WTC11 (cell line): Measurements from ENCODE around the gene LCNL1. TPM values are rescaled to one million over a fixed set of nuclear protein-coding genes. Genes with fewer than 3 reads are reported as not detected.

Experiments
- ATAC-seq: fragments of 200-7000 bp; cut with Tn5 transposase; 2 replicates; pipeline ENCODE4 v1.10.0; 2021; ENCODE audit warnings: mild to moderate bottlenecking, moderate library complexity
- CTCF ChIA-PET: fragments of 300-600 bp; sonication (Branson Sonifier 250); formaldehyde crosslinking; loops from one replicate; lab custom pipeline; 2021; ENCODE audit warnings: antibody characterized with exemption; lab: Charles Lee
- POLR2A ChIA-PET: fragments of 350-600 bp; sonication (Branson Sonifier 250); formaldehyde crosslinking; loops from one replicate; lab custom pipeline; 2021; ENCODE audit warnings: antibody characterized with exemption; lab: Charles Lee
- DNase-seq: peaks from one replicate; pipeline ENCODE4 v3.0.0; 2021; ENCODE audit warnings: low spot score
- H3K27ac Mint-ChIP-seq: 2 replicates; pipeline ENCODE4 v1.8.0; 2021; ENCODE audit warnings: mixed read lengths
- H3K27me3 Mint-ChIP-seq: 2 replicates; pipeline ENCODE4 v1.8.0; 2021; ENCODE audit warnings: low read depth, mild to moderate bottlenecking, moderate library complexity, mixed read lengths
- H3K36me3 Mint-ChIP-seq: 2 replicates; pipeline ENCODE4 v1.8.0; 2021; ENCODE audit warnings: mixed read lengths
- H3K4me1 Mint-ChIP-seq: 2 replicates; pipeline ENCODE4 v1.8.0; 2022; ENCODE audit warnings: mixed read lengths
- H3K4me3 Mint-ChIP-seq: 2 replicates; pipeline ENCODE4 v1.8.0; 2021; ENCODE audit warnings: mild to moderate bottlenecking, moderate library complexity, mixed read lengths
- H3K9me3 Mint-ChIP-seq: 2 replicates; pipeline ENCODE4 v1.8.0; 2021; ENCODE audit warnings: mixed read lengths
- ETV6 ChIP-seq: sonication (generic); formaldehyde crosslinking; IDR thresholded peaks from 2 replicates; pipeline ENCODE4 v1.8.1; 2022; ENCODE audit warnings: mild to moderate bottlenecking, missing genetic modification reagents
- MYBL2 ChIP-seq: sonication (generic); formaldehyde crosslinking; IDR thresholded peaks from 2 replicates; pipeline ENCODE4 v1.8.1; 2023; ENCODE audit warnings: mild to moderate bottlenecking, moderate library complexity, missing genetic modification reagents
- OVOL2 ChIP-seq: fragments of 250-450 bp; sonication (Bioruptor Pico); IDR thresholded peaks from 2 replicates; pipeline ENCODE4 v1.9.0; 2021; ENCODE audit warnings: mild to moderate bottlenecking, borderline replicate concordance
- RORB ChIP-seq: fragments of 250-450 bp; sonication (Bioruptor Pico); IDR thresholded peaks from 2 replicates; pipeline ENCODE4 v1.9.0; 2021; ENCODE audit warnings: mild to moderate bottlenecking
- SP1 ChIP-seq: sonication (generic); formaldehyde crosslinking; conservative IDR thresholded peaks from 2 replicates; pipeline ENCODE4 v1.8.1; 2022; ENCODE audit warnings: missing genetic modification reagents
- TEAD1 ChIP-seq: sonication (generic); formaldehyde crosslinking; IDR thresholded peaks from 2 replicates; pipeline ENCODE4 v1.8.0; 2022; ENCODE audit warnings: mild to moderate bottlenecking, missing genetic modification reagents
- ZBTB21 ChIP-seq: sonication (generic); formaldehyde crosslinking; IDR thresholded peaks from 2 replicates; pipeline ENCODE4 v1.8.1; 2023; ENCODE audit warnings: mild to moderate bottlenecking, missing genetic modification reagents, borderline replicate concordance
- ZNF121 ChIP-seq: sonication (generic); formaldehyde crosslinking; IDR thresholded peaks from 2 replicates; pipeline ENCODE4 v1.8.0; 2023; ENCODE audit warnings: missing genetic modification reagents
- ZNF263 ChIP-seq: sonication (generic); formaldehyde crosslinking; IDR thresholded peaks from 2 replicates; pipeline ENCODE4 v1.8.1; 2022; ENCODE audit warnings: low read depth, mild to moderate bottlenecking, moderate library complexity, missing genetic modification reagents
- ZNF317 ChIP-seq: sonication (generic); formaldehyde crosslinking; IDR thresholded peaks from 2 replicates; pipeline ENCODE4 v1.8.1; 2023; ENCODE audit warnings: low read depth, mild to moderate bottlenecking, moderate library complexity, missing genetic modification reagents, borderline replicate concordance
- total RNA-seq: library from RNA; stranded (reverse); gene quantifications from 3 replicates; pipeline ENCODE4 v1.2.3, GENCODE V29; 2021
- TF ChIP-seq, protein P1 (sequence below): fragments of 250-450 bp; sonication (Bioruptor Pico); IDR thresholded peaks from 2 replicates; pipeline ENCODE4 v2.1.2; 2022; ENCODE audit warnings: mild to moderate bottlenecking, moderate library complexity
- TF ChIP-seq, protein P2 (sequence below): sonication (generic); formaldehyde crosslinking; IDR thresholded peaks from 2 replicates; pipeline ENCODE4 v1.8.0; 2023; ENCODE audit warnings: missing genetic modification reagents, mild to moderate bottlenecking, borderline replicate concordance
- TF ChIP-seq, protein P3 (sequence below): fragments of 250-450 bp; sonication (Bioruptor Pico); IDR thresholded peaks from 2 replicates; pipeline ENCODE4 v1.9.0; 2021; ENCODE audit warnings: mild to moderate bottlenecking
- TF ChIP-seq, protein P4 (sequence below): sonication (generic); formaldehyde crosslinking; IDR thresholded peaks from 2 replicates; pipeline ENCODE4 v1.8.0; 2022; ENCODE audit warnings: mild to moderate bottlenecking, missing genetic modification reagents
- TF ChIP-seq, protein P5 (sequence below): fragments of 250-450 bp; sonication (Bioruptor Pico); IDR thresholded peaks from 2 replicates; pipeline ENCODE4 v1.9.0; 2021; ENCODE audit warnings: mild to moderate bottlenecking, borderline replicate concordance
- TF ChIP-seq, protein P6 (sequence below): fragments of 200-600 bp; IDR thresholded peaks from 2 replicates; pipeline ENCODE4 v1.8.0; 2022; ENCODE audit warnings: antibody characterized with exemption

Gene LCNL1
- total RNA-seq, 1 experiment from 2014 or later, result 0.50 TPM

DNA sequence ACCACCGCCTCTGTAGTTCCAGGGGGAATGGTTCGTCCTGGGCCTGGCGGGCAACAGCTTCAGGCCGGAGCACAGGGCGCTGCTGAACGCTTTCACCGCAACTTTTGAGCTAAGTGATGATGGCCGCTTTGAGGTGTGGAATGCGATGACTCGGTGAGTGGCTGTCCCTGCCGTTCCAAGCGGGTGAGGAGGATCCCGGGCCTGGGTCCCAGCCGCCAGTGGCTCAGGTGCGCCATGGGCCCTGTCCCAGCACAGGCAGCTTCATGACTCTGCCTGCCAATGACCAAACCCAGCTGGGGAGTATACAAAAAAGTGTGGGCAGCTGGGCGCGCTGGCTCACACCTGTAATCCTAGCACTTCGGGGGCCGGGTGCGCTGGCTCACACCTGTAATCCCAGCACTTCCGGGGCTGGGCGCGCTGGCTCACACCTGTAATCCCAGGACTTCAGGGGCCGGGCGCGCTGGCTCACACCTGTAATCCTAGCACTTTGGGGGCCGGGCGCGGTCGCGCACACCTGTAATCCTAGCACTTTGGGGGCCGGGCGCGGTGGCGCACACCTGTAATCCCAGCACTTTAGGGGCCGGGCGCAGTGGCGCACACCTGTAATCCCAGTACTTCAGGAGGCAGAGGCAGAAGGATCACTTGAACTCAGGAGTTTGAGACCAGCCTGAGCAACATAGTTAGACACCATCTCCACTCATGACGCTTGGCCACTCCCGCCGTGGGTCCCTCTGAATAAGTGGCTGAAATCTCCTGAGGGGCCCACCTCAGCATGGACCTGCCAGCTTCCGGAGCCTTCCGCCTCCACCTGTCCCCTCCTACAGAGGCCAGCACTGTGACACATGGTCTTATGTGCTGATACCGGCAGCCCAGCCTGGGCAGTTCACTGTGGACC, 29.7 kb upstream of the LCNL1 start:
- Mint-ChIP-seq H3K4me1 (peaks cover 3% of the 10 kb centered on the region), H3K9me3 (peaks cover 9% of the 10 kb centered on the region), H3K27me3 (no peaks in the 10 kb centered on the region), H3K4me3 (no peak overlapping the region), H3K36me3 (no peaks in the 10 kb centered on the region)
- POLR2A ChIA-PET, result interaction anchor here (0.6 kb wide), 1 partner anchor 364 kb away, joined by 3 read pairs; no protein-coding TSS in a partner anchor
- ATAC-seq, result no peak
- DNase-seq, result no peak
- TF ChIP-seq, protein P1, sequence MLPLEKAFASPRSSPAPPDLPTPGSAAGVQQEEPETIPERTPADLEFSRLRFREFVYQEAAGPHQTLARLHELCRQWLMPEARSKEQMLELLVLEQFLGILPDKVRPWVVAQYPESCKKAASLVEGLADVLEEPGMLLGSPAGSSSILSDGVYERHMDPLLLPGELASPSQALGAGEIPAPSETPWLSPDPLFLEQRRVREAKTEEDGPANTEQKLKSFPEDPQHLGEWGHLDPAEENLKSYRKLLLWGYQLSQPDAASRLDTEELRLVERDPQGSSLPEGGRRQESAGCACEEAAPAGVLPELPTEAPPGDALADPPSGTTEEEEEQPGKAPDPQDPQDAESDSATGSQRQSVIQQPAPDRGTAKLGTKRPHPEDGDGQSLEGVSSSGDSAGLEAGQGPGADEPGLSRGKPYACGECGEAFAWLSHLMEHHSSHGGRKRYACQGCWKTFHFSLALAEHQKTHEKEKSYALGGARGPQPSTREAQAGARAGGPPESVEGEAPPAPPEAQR (CRISPR knock-in tag), result no peak
- TF ChIP-seq RORB (CRISPR knock-in tag) (no peak), TEAD1 (CRISPR knock-in tag) (no peak), SP1 (CRISPR knock-in tag) (no peak), ZNF317 (CRISPR knock-in tag) (no peak), ETV6 (CRISPR knock-in tag) (no peak), MYBL2 (no peak), ZNF263 (CRISPR knock-in tag) (no peak), ZBTB21 (no peak), ZNF121 (no peak), OVOL2 (CRISPR knock-in tag) (no peak)
- TF ChIP-seq, protein P2, sequence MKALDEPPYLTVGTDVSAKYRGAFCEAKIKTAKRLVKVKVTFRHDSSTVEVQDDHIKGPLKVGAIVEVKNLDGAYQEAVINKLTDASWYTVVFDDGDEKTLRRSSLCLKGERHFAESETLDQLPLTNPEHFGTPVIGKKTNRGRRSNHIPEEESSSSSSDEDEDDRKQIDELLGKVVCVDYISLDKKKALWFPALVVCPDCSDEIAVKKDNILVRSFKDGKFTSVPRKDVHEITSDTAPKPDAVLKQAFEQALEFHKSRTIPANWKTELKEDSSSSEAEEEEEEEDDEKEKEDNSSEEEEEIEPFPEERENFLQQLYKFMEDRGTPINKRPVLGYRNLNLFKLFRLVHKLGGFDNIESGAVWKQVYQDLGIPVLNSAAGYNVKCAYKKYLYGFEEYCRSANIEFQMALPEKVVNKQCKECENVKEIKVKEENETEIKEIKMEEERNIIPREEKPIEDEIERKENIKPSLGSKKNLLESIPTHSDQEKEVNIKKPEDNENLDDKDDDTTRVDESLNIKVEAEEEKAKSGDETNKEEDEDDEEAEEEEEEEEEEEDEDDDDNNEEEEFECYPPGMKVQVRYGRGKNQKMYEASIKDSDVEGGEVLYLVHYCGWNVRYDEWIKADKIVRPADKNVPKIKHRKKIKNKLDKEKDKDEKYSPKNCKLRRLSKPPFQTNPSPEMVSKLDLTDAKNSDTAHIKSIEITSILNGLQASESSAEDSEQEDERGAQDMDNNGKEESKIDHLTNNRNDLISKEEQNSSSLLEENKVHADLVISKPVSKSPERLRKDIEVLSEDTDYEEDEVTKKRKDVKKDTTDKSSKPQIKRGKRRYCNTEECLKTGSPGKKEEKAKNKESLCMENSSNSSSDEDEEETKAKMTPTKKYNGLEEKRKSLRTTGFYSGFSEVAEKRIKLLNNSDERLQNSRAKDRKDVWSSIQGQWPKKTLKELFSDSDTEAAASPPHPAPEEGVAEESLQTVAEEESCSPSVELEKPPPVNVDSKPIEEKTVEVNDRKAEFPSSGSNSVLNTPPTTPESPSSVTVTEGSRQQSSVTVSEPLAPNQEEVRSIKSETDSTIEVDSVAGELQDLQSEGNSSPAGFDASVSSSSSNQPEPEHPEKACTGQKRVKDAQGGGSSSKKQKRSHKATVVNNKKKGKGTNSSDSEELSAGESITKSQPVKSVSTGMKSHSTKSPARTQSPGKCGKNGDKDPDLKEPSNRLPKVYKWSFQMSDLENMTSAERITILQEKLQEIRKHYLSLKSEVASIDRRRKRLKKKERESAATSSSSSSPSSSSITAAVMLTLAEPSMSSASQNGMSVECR, result no peak
- TF ChIP-seq, protein P3, sequence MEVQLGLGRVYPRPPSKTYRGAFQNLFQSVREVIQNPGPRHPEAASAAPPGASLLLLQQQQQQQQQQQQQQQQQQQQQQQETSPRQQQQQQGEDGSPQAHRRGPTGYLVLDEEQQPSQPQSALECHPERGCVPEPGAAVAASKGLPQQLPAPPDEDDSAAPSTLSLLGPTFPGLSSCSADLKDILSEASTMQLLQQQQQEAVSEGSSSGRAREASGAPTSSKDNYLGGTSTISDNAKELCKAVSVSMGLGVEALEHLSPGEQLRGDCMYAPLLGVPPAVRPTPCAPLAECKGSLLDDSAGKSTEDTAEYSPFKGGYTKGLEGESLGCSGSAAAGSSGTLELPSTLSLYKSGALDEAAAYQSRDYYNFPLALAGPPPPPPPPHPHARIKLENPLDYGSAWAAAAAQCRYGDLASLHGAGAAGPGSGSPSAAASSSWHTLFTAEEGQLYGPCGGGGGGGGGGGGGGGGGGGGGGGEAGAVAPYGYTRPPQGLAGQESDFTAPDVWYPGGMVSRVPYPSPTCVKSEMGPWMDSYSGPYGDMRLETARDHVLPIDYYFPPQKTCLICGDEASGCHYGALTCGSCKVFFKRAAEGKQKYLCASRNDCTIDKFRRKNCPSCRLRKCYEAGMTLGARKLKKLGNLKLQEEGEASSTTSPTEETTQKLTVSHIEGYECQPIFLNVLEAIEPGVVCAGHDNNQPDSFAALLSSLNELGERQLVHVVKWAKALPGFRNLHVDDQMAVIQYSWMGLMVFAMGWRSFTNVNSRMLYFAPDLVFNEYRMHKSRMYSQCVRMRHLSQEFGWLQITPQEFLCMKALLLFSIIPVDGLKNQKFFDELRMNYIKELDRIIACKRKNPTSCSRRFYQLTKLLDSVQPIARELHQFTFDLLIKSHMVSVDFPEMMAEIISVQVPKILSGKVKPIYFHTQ (CRISPR knock-in tag), result no peak
- TF ChIP-seq, protein P4, sequence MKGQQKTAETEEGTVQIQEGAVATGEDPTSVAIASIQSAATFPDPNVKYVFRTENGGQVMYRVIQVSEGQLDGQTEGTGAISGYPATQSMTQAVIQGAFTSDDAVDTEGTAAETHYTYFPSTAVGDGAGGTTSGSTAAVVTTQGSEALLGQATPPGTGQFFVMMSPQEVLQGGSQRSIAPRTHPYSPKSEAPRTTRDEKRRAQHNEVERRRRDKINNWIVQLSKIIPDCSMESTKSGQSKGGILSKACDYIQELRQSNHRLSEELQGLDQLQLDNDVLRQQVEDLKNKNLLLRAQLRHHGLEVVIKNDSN (CRISPR knock-in tag), result no peak
- TF ChIP-seq, protein P5, sequence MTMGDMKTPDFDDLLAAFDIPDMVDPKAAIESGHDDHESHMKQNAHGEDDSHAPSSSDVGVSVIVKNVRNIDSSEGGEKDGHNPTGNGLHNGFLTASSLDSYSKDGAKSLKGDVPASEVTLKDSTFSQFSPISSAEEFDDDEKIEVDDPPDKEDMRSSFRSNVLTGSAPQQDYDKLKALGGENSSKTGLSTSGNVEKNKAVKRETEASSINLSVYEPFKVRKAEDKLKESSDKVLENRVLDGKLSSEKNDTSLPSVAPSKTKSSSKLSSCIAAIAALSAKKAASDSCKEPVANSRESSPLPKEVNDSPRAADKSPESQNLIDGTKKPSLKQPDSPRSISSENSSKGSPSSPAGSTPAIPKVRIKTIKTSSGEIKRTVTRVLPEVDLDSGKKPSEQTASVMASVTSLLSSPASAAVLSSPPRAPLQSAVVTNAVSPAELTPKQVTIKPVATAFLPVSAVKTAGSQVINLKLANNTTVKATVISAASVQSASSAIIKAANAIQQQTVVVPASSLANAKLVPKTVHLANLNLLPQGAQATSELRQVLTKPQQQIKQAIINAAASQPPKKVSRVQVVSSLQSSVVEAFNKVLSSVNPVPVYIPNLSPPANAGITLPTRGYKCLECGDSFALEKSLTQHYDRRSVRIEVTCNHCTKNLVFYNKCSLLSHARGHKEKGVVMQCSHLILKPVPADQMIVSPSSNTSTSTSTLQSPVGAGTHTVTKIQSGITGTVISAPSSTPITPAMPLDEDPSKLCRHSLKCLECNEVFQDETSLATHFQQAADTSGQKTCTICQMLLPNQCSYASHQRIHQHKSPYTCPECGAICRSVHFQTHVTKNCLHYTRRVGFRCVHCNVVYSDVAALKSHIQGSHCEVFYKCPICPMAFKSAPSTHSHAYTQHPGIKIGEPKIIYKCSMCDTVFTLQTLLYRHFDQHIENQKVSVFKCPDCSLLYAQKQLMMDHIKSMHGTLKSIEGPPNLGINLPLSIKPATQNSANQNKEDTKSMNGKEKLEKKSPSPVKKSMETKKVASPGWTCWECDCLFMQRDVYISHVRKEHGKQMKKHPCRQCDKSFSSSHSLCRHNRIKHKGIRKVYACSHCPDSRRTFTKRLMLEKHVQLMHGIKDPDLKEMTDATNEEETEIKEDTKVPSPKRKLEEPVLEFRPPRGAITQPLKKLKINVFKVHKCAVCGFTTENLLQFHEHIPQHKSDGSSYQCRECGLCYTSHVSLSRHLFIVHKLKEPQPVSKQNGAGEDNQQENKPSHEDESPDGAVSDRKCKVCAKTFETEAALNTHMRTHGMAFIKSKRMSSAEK (CRISPR knock-in tag), result no peak
- TF ChIP-seq, protein P6, sequence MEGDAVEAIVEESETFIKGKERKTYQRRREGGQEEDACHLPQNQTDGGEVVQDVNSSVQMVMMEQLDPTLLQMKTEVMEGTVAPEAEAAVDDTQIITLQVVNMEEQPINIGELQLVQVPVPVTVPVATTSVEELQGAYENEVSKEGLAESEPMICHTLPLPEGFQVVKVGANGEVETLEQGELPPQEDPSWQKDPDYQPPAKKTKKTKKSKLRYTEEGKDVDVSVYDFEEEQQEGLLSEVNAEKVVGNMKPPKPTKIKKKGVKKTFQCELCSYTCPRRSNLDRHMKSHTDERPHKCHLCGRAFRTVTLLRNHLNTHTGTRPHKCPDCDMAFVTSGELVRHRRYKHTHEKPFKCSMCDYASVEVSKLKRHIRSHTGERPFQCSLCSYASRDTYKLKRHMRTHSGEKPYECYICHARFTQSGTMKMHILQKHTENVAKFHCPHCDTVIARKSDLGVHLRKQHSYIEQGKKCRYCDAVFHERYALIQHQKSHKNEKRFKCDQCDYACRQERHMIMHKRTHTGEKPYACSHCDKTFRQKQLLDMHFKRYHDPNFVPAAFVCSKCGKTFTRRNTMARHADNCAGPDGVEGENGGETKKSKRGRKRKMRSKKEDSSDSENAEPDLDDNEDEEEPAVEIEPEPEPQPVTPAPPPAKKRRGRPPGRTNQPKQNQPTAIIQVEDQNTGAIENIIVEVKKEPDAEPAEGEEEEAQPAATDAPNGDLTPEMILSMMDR, result no peak
- TF ChIP-seq, all 79 proteins: peak for 0
- no peak overlapping the region for H3K27ac Mint-ChIP-seq
- CTCF ChIA-PET, result interaction anchor here (0.5 to 2.9 kb wide), 7 partner anchors 9 to 132 kb away, joined by 3 to 17 read pairs (median 3); no protein-coding TSS in a partner anchor
